HG03460 (cell line): ENCODE measurements around the gene EFCAB8.

Experiments
- ATAC-seq: cut with Tn5 transposase; IDR thresholded peaks from one replicate; pipeline ENCODE4 v1.9.1; 2021; ENCODE audit not compliant: unreplicated experiment

EFCAB8 gene

DNA sequence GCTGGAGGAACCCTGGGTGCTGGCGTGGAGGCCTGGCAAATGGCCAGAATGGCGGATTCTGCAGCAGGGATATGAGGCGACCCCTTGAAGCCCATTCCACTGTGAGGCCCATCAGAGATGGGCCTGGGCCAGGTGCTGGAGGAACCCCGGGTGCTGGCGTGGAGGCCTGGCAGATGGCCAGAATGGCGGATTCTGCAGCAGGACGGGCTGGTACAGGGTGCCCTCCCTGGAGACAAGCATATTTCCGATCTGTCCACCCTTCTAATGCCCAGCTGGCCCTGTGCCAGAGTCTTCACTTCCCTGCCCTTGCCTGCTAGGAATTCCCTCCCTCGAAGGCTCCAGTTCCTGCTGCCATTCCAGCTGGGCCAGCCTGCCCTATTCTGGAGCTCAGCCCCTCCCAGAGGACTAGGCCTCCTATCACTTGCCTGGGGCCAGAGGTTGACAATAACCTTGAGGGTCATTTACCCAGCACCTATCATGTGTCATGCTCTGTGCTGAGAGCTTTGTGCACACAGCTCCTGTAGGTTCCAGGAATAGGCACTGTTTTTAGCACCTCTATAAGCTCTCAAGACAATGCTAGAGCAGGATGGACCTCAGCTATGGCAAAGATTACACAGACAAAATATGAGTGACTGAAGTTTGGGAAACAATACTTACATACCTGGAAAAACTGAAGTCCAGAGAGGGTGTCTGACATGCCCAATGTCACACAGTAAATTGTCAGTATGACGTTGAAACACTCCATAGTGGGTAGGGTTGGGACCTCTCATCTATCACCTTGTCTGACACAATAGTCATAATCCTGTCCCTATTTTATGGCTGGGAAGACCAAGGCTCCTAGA lies 124.1 kb downstream of the EFCAB8 start:
- ATAC-seq, result no peak

DNA sequence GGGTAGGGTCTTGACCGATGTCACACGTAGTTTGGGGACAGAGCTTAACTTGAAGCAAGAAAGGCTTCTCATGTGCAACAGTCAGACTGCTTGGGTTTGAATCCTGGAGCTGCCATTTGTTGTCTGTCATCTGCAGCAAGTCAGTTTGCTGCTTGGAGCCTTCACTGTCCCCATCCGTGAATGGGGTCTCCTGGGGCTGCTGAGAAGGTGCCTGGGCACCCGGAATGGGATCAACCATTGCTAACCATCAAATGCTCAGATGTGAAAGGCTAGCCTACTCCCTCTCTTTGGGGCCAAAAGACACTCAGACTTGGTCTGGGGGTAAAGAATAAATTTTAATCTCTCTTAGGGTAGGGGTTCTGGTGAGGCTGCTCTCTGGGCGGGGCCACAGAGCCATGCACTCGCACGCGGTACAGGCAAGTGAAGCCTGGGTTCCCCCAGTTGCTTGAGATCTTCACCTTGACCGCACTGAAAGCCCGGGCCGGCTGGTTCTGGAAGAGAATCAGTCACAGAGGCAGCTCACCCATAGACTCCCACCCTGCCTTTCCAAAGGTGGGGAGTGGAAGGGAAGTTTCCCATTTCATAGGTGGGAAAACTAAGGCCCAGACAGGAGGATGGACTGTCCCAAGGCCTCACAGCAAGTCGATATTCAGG lies 124.9 kb downstream of the EFCAB8 start:
- no peak for ATAC-seq

DNA sequence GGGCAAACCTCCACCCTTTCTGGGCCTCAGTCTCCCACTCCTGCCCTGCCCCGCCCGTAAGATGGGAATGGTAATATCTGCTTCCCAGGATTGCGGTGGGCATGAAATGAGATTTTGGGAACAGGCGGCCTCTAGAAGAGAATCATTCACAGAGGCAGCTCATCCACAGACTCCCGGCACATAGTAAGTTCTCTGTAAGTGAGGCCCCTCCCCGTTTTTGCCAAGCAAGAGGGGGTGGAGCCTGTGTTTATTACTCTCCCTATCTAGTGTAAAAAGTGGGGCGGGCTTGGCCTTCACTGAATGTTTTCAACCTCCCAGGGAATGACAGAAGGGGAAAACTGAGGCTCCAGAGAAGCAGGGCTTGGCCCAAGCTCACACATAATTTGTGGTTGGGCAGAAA lies 125.5 kb downstream of the EFCAB8 start:
- no peak for ATAC-seq

- no peak for ATAC-seq
Observed at GRCh38 chr20:32984631-32985354, 126.1 kb downstream of the EFCAB8 start.

GRCh38 chr20:32985596-32985995 lies 126.9 kb downstream of the EFCAB8 start:
- ATAC-seq, result no peak

DNA sequence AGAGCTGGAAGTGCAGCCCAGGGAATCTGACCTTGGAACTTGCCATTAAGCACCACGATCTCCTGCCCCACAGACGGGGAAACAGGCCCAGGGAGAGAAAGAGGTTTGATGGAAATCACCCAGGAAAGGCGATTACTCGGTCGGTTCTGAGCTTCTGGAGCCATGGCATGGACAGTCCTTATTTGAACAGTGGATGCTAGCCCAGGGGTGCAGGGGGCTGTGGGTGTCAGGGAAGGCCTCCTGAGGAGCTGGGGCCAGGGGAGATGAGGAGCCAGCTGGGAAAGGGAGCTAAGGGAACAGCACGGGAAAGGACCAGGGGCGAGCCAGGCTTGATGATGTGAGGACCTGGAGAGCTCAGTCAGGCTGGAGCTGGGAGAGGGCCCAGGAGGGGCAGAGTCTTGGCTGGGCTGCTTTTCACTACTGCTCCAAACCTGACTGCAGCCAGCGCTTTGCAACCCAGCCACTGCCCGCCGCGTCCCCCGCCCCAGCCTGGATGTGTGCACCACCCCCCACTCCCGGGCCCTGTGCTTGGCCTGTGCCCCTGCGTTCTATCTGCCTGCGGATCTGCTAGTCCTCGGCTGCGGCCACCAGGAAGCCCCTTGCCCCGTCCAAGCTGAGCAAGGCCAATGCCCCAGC lies 127.7 kb downstream of the EFCAB8 start:
- no peak for ATAC-seq

DNA sequence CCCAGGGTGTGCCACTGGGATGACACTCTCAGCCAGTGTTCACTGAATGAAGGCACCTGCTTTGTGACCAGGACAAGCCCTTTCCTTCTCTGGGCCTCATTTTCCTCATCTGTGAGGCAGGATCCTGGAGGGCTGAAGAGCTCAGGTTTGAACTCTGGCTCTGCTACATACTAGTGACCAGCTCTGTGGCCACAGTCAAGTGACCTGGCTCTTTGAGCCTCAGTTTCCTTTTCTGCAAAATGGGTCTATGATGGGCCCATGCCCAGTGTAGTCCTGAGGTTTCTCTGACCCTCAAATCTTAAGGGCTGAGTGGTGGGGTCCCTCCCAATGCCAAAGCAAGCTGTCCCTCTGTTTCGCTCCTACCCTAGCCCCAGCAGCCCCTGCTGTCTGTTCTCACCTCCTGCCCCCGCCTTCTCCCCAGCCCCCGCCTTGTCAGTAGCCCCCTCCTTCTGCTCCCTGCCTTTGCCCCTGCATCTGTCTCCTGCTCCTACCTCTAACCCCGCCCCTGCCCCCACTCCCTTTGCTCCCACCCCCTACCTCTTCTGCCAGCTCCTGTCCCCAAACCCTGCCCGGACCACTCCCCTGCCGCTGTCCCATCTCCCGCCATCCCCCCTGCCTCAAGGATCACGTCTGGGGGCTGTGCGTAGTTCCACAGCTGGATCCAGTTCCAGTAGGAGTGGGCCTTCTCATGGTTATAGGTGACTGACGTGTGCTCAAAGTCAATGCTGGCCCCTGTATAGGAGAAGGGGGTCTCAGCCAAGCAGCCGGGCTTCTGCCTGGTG lies 128.5 kb downstream of the EFCAB8 start:
- no peak for ATAC-seq

DNA sequence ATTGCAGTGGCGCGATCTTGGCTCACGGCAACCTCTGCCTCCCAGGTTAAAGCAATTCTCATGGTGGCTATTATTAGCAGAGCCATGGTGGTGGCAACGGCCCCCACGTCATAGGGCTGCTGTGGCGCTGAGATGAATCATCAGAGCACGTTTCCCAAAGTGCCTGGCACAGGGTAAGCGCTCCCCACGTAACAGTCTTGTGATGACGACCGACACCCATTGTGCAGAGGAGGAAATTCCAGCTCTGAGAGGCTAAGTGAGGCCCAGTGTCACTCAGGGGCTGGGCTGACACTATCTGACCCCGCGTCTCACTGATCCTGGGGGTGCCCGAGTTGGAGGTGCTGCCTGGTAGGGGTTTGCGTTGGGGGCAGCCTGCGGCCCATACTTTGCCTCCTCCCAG lies 129.3 kb downstream of the EFCAB8 start:
- no peak for ATAC-seq

GRCh38 chr20:32989507-32990283 lies 131.0 kb downstream of the EFCAB8 start:
- no peak for ATAC-seq

GRCh38 chr20:32990426-32990825 lies 131.7 kb downstream of the EFCAB8 start:
- ATAC-seq, result no peak

DNA sequence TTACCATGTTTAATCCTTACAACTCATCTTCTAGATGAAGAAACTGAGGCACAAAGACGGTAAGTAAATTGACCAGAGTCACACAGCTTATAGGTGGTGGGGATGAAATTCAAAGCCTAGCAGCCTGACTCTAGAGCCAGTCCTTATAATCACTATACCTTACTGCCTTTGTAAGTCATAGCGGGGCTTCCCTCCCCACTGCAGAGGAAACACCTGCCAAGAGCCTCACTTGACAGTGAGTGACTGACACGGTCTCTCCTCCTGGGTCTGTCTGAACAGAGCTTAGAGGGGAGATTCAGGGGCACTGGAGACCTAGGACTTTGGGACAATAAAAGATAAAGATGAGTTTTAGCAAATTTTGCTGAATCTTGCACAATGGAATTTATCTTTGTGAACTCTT lies 132.7 kb downstream of the EFCAB8 start:
- ATAC-seq, result no peak

GRCh38 chr20:32991792-32992641 lies 133.3 kb downstream of the EFCAB8 start:
- ATAC-seq, result no peak

- ATAC-seq, result no peak
Observed at GRCh38 chr20:32993496-32994050, 134.8 kb downstream of the EFCAB8 start.

DNA sequence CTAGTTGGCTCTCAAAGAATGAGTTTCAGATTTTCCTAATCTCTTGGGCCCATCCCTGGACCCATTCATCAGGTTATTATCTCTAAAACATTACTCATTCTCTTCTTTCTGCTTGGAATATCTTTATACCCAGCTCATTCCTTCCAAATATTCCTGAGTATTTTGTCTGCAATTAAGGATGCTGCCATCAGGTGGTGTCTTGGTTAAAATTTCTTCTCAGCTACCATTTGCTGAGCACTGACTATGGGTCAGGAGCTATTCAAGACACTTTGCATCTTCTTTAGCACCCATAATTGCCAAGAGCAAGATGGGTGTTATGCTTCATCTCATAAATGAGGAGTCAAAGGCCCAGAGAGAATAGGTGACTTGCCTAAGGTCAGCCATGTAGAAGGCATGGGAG lies 137.1 kb downstream of the EFCAB8 start:
- ATAC-seq, result no peak

- no peak for ATAC-seq
Observed at GRCh38 chr20:32997431-32997830, 138.7 kb downstream of the EFCAB8 start.

DNA sequence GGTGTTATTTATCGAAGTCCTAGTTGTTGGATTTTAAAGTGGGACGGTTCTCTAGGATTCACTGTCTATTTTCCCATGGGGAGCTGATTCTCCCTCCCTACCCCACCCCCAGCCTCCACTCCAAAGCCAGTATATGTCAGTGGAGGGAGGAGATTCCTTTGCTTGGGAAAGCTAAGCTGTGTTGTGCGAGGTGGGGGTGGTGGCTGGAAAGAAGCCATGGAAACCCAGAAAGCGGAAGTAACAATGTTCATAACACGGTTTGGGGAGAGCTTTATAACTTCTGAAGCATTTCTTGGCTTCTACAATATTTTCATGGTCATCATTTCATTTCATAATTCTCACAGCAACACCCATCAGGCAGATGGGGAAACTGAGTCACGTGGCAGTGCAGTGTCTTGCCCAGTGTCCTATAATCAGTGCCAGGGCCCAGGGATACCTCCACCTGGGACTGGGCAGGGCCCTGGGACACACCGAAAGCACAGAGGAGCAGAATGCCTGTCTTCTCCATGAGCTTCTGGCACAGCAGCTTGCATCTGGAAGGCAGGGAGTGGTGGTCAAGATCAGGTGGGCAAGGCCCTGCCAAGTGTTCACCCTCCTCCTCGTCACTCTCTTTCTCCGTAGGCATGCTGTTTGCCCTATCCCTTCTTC lies 141.0 kb downstream of the EFCAB8 start:
- no peak for ATAC-seq

DNA sequence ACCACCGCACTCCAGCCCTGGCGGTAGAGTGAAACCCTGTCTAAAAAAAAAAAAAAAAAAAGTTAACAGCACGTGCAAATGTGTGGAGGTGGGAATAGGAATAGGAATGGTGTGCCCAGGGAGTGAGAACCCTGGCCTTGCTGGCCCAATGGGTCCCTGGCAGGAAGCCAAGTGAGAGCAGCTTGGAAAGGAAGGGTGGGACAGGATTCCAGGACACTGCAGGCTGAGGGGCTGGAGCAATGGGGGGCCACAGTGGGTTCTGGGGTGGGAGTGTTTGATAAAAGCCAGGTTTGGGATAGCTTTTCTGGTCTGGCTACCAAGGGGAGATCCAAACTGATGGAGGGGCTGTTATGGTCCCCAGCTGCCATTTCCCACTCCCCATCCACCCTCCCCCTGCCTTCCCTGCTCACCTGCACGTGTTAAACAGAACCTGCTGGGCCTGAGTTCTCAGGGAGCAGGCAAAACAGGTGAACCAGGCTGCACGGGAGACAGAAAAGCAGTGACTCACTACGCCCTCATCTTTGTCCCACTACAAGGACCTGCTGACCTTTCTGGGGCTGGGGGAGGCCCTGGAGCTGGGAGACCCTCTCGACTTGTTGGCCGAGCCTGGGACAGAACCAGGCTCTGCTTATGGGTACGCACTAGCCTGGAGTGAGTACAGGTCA lies 142.2 kb downstream of the EFCAB8 start:
- no peak for ATAC-seq
